ENCODE data around the gene DPPA5.

Gene DPPA5

DNA sequence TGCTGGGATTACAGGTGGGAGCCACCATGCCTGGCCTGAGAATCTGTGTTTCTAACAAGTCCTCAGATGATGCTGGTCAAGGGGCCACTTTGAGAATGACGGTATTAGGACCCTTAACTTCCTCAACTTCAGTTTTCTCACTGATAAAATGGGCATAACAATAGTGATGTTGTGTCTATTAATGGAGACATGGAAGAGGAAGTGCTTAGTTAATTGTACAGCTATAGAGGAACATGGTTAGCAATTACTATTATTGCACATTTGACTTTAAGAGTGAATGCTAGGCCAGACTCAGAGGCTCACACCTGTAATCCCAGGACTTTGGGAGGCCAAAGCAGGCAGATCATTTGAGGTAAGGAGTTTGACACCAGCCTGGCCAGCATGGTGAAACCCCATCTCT lies 12.7 kb downstream of the DPPA5 start:
- Histone ChIP-seq H3K4me3 (ENCODE audit: low read length) (no peak overlapping the region), H3K36me3 (ENCODE audit: control insufficient read depth, low read length) (no peaks in the 10 kb centered on the region), H3K27me3 (ENCODE audit: control insufficient read depth, low read length) (no peaks in the 10 kb centered on the region), H3F3A (ENCODE audit: control insufficient read depth, insufficient read depth) (no peaks in the 10 kb centered on the region), H3K9me3 (ENCODE audit: control insufficient read depth, insufficient read depth, low read length) (no peaks in the 10 kb centered on the region), H3K4me1 (ENCODE audit: control insufficient read depth, low read length) (peaks cover 6% of the 10 kb centered on the region), H4K20me1 (ENCODE audit: control insufficient read depth, insufficient read depth, low read depth, low read length) (no peaks in the 10 kb centered on the region), H3K79me2 (ENCODE audit: control insufficient read depth, low read length) (no peaks in the 10 kb centered on the region), H3K4me2 (ENCODE audit: low read length) (no peak overlapping the region), H3K9me2 (replicated peaks; ENCODE audit: control insufficient read depth, low read length) (no peaks in the 10 kb centered on the region), H3K27ac (ENCODE audit: low read depth, low read length) (no peak overlapping the region)
- TF ChIP-seq, protein P1, sequence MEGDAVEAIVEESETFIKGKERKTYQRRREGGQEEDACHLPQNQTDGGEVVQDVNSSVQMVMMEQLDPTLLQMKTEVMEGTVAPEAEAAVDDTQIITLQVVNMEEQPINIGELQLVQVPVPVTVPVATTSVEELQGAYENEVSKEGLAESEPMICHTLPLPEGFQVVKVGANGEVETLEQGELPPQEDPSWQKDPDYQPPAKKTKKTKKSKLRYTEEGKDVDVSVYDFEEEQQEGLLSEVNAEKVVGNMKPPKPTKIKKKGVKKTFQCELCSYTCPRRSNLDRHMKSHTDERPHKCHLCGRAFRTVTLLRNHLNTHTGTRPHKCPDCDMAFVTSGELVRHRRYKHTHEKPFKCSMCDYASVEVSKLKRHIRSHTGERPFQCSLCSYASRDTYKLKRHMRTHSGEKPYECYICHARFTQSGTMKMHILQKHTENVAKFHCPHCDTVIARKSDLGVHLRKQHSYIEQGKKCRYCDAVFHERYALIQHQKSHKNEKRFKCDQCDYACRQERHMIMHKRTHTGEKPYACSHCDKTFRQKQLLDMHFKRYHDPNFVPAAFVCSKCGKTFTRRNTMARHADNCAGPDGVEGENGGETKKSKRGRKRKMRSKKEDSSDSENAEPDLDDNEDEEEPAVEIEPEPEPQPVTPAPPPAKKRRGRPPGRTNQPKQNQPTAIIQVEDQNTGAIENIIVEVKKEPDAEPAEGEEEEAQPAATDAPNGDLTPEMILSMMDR (IDR thresholded peaks at IDR 0.05; ENCODE audit: low read depth, low read length, poor library complexity, severe bottlenecking): no peak
- TF ChIP-seq EZH2phosphoT487 (IDR thresholded peaks at IDR 0.05; ENCODE audit: borderline replicate concordance, low read length): no peak

DNA sequence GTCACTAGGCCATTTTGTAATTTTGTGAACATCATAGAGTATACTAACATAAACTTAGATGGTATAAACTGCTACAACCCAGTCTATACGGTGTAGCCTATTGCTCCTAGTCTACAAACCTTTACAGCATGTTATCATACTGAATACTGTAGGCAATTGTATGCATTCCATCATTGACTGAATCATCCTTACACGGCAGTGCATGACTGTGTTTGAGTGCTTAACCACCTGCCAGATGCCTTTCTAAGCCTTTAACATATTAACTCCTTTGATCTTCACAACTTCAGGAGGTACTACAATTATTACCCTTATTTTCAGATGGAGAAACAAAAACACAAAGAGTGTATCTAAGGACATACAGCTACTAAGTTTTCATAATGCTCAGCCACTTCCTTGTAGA lies 14.0 kb downstream of the DPPA5 start:
- Histone ChIP-seq H3K27ac (ENCODE audit: low read depth, low read length) (no peak overlapping the region), H3K27me3 (ENCODE audit: control insufficient read depth, low read length) (no peaks in the 10 kb centered on the region), H3K4me3 (ENCODE audit: low read length) (no peak overlapping the region), H3K79me2 (ENCODE audit: control insufficient read depth, low read length) (no peaks in the 10 kb centered on the region), H4K20me1 (ENCODE audit: control insufficient read depth, insufficient read depth, low read depth, low read length) (no peaks in the 10 kb centered on the region), H3F3A (ENCODE audit: control insufficient read depth, insufficient read depth) (no peaks in the 10 kb centered on the region), H3K9me3 (ENCODE audit: control insufficient read depth, insufficient read depth, low read length) (no peaks in the 10 kb centered on the region), H3K4me2 (ENCODE audit: low read length) (no peak overlapping the region), H3K4me1 (ENCODE audit: control insufficient read depth, low read length) (peaks cover 6% of the 10 kb centered on the region), H3K9me2 (replicated peaks; ENCODE audit: control insufficient read depth, low read length) (no peaks in the 10 kb centered on the region), H3K36me3 (ENCODE audit: control insufficient read depth, low read length) (no peaks in the 10 kb centered on the region)
- no peak for TF ChIP-seq EZH2phosphoT487 (IDR thresholded peaks at IDR 0.05; ENCODE audit: borderline replicate concordance, low read length)
- TF ChIP-seq, protein P1 (IDR thresholded peaks at IDR 0.05; ENCODE audit: low read depth, low read length, poor library complexity, severe bottlenecking): no peak

DNA sequence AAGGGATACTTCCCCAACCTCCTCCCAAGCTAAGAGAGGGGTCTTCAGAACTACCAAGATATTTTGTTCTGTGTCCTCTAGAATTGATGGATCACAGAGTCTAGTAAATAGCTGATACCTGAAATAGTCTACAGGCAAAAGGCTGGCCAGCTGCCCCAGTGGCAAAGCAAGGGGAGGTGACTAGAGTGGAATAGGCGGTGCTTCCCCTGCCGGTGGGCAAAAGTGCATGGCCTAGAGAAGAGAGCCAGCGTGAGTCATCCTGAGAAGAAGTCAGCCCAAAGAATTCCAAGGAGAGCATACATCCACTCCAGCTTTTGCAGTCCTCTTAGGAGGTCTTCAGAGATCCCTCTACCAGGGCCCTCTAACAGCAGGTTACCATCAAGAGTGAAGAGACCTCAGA lies 14.7 kb downstream of the DPPA5 start:
- Histone ChIP-seq H4K20me1 (ENCODE audit: control insufficient read depth, insufficient read depth, low read depth, low read length) (no peaks in the 10 kb centered on the region), H3K27ac (ENCODE audit: low read depth, low read length) (no peak overlapping the region), H3K36me3 (ENCODE audit: control insufficient read depth, low read length) (no peaks in the 10 kb centered on the region), H3K4me1 (ENCODE audit: control insufficient read depth, low read length) (peaks cover 6% of the 10 kb centered on the region), H3K9me3 (ENCODE audit: control insufficient read depth, insufficient read depth, low read length) (no peaks in the 10 kb centered on the region), H3K4me3 (ENCODE audit: low read length) (no peak overlapping the region), H3K4me2 (ENCODE audit: low read length) (no peak overlapping the region), H3F3A (ENCODE audit: control insufficient read depth, insufficient read depth) (no peaks in the 10 kb centered on the region), H3K9me2 (replicated peaks; ENCODE audit: control insufficient read depth, low read length) (no peaks in the 10 kb centered on the region), H3K27me3 (ENCODE audit: control insufficient read depth, low read length) (no peaks in the 10 kb centered on the region), H3K79me2 (ENCODE audit: control insufficient read depth, low read length) (no peaks in the 10 kb centered on the region)
- TF ChIP-seq EZH2phosphoT487 (IDR thresholded peaks at IDR 0.05; ENCODE audit: borderline replicate concordance, low read length): no peak
- TF ChIP-seq, protein P1 (IDR thresholded peaks at IDR 0.05; ENCODE audit: low read depth, low read length, poor library complexity, severe bottlenecking): no peak

DNA sequence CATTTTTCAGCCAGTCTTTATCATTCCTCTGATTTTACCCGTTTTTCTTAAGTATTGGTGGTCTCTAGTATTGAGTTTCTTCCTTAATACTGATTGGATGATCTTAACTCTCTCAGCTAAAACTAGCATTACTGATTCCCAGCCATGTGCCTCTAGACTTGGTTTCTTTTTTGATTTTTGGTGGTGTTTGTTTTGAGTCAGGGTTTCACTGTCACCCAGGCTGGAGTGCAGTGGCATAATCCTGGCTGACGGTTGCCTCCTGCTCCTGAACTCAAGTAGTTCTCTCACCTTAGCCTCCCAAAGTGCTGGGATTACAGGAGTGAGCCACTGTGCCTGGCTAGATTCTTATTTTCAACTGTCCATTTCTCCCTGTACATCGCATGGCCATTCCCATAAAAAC lies 24.9 kb downstream of the DPPA5 start:
- H3K4me3 ChIP-seq (ENCODE audit: low read length): no peak overlapping the region
- H3F3A ChIP-seq (ENCODE audit: control insufficient read depth, insufficient read depth): no peaks in the 10 kb centered on the region
- no peaks in the 10 kb centered on the region for H3K9me2 ChIP-seq (replicated peaks; ENCODE audit: control insufficient read depth, low read length)
- H4K20me1 ChIP-seq (ENCODE audit: control insufficient read depth, insufficient read depth, low read depth, low read length): no peaks in the 10 kb centered on the region
- H3K27ac ChIP-seq (ENCODE audit: low read depth, low read length): no peak overlapping the region
- H3K9me3 ChIP-seq (ENCODE audit: control insufficient read depth, insufficient read depth, low read length): no peaks in the 10 kb centered on the region
- H3K27me3 ChIP-seq (ENCODE audit: control insufficient read depth, low read length): peaks cover 20% of the 10 kb centered on the region; the same call in 1 of the 2 replicates
- TF ChIP-seq, protein P1 (IDR thresholded peaks at IDR 0.05; ENCODE audit: low read depth, low read length, poor library complexity, severe bottlenecking): no peak
- TF ChIP-seq EZH2phosphoT487 (IDR thresholded peaks at IDR 0.05; ENCODE audit: borderline replicate concordance, low read length): no peak
- no peaks in the 10 kb centered on the region for H3K36me3 ChIP-seq (ENCODE audit: control insufficient read depth, low read length)
- H3K79me2 ChIP-seq (ENCODE audit: control insufficient read depth, low read length): no peaks in the 10 kb centered on the region
- peaks cover 8% of the 10 kb centered on the region; the same call in 1 of the 2 replicates for H3K4me1 ChIP-seq (ENCODE audit: control insufficient read depth, low read length)
- H3K4me2 ChIP-seq (ENCODE audit: low read length): no peak overlapping the region
